ENCODE results near the gene NUP107. TPM values are rescaled to one million over a fixed set of nuclear protein-coding genes. Genes with fewer than 3 reads are reported as not detected.

Gene NUP107
- total RNA-seq, 2 experiments from 2014 or later: 106 to 126 TPM

DNA sequence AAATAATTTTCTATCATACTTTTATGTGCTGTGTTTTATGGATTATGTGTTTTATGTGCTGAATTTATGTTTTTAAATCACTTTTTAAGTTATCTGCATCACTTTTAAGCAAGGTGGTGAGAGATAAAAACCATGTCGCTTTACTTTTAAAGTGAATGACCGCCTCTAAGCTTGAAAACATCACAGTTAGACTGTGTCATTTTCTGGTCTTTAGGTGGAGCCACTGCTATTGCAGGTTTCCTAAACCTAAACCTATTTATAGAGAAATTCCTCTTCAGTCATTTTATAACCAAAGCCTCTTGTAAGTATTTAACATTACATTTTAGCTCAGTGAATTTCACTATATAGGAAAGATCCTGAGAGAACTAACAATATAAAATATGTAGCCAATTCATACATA is 100.2 kb downstream of the NUP107 start:
- 0 out of 2 replicates have a peak, but pooled peaks cover 3% of the 10 kb centered on the region for H3K36me3 ChIP-seq (ENCODE audit: insufficient read depth, low read length)
- intact Hi-C loops (cut with micrococcal nuclease; ENCODE audit: unreplicated experiment): loop anchor here (2.0 kb wide), 1 partner anchor 14 kb away; no protein-coding TSS in a partner anchor
- no peaks in the 10 kb centered on the region for H4K20me1 ChIP-seq (ENCODE audit: insufficient read depth, low read length)
- CTCF ChIA-PET (ENCODE audit: unreplicated experiment): no interaction called here
- peak overlapping the region; percentile 7 for H3K4me3 ChIP-seq (ENCODE audit: low read depth, low read length, poor library complexity, severe bottlenecking)
- no peaks in the 10 kb centered on the region for H3K9me2 ChIP-seq (ENCODE audit: insufficient read depth, low read length)
- DNase-seq (ENCODE audit: low spot score): no peak
- no peaks in the 10 kb centered on the region for H3K9me3 ChIP-seq (ENCODE audit: low read length)
- peaks cover 78% of the 10 kb centered on the region for H3K4me1 ChIP-seq (ENCODE audit: insufficient read depth, low read length, poor library complexity, severe bottlenecking)
- H3K4me2 ChIP-seq (ENCODE audit: low read length): peak overlapping the region; percentile 52
- BruUV-seq (replicated peaks): no TSS peak
- POLR2A ChIA-PET: interaction anchor here (0.7 to 5.2 kb wide), 8 partner anchors 10 to 115 kb away, joined by 3 to 31 read pairs (median 6); partner anchors contain the start of gene MDM2
- peak; percentile 65 for TF ChIP-seq CTCF (conservative IDR thresholded peaks at IDR 0.05; ENCODE audit: low read length)
- no peak for TF ChIP-seq EZH2phosphoT487 (IDR thresholded peaks at IDR 0.05; ENCODE audit: borderline replicate concordance, low read depth, low read length)
- no peaks in the 10 kb centered on the region for H3K79me2 ChIP-seq (ENCODE audit: insufficient read depth, low read depth, low read length)
- peak overlapping the region; percentile 65; the same call in 1 of the 2 replicates for H2AFZ ChIP-seq (ENCODE audit: low read length)
- H3K27ac ChIP-seq (ENCODE audit: low read depth, low read length, poor library complexity, severe bottlenecking): peak overlapping the region; percentile 77

DNA sequence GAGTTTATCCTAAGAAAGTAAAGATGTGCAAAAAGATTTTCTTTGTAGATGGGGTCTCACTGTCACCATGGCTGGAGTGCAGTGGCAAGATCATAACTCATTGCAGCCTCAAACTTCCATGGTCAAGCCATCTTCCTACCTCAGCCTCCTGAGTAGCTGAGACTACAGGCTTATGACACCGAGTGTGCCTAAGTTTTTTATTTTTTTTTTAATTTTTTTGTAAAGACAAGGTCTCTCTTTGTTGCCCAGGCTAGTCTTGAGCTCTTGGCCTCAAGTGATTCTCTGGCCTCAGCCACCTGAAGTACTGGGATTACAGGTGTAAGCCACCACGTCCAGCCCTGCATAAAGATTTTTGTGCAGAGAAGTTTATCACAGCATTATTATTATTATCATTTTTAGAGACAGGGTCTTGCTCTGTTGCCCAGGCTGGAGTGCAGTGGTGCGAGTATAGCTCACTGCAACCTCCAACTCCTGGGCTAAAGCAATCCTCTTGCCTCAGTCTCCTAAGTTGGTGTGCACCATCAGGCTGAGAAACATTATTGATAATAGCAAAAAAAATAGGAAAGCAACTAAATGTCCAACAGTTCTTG is 101.9 kb downstream of the NUP107 start:
- no TSS peak for BruUV-seq (replicated peaks)

More for the DNA sequence above, 101.9 kb downstream of the NUP107 start:
- Histone ChIP-seq H3K9me3 (ENCODE audit: low read length) (no peaks in the 10 kb centered on the region), H3K27ac (ENCODE audit: low read depth, low read length, poor library complexity, severe bottlenecking) (peak overlapping the region; percentile 77), H3K79me2 (ENCODE audit: insufficient read depth, low read depth, low read length) (no peaks in the 10 kb centered on the region), H4K20me1 (ENCODE audit: insufficient read depth, low read length) (no peaks in the 10 kb centered on the region), H3K4me1 (ENCODE audit: insufficient read depth, low read length, poor library complexity, severe bottlenecking) (peaks cover 93% of the 10 kb centered on the region), H3K4me3 (ENCODE audit: low read depth, low read length, poor library complexity, severe bottlenecking) (no peak overlapping the region), H3K9me2 (ENCODE audit: insufficient read depth, low read length) (no peaks in the 10 kb centered on the region), H3K36me3 (ENCODE audit: insufficient read depth, low read length) (0 out of 2 replicates have a peak, but pooled peaks cover 1% of the 10 kb centered on the region), H2AFZ (ENCODE audit: low read length) (no peak overlapping the region; the same call in 1 of the 2 replicates), H3K4me2 (ENCODE audit: low read length) (0 out of 2 replicates have a peak overlapping the region, but pooled peaks have one; percentile 3)
- TF ChIP-seq CTCF (conservative IDR thresholded peaks at IDR 0.05; ENCODE audit: low read length) (no peak), EZH2phosphoT487 (IDR thresholded peaks at IDR 0.05; ENCODE audit: borderline replicate concordance, low read depth, low read length) (no peak)
- intact Hi-C loops (cut with micrococcal nuclease; ENCODE audit: unreplicated experiment): no loop called here
- ChIA-PET CTCF (ENCODE audit: unreplicated experiment) (no interaction called here), POLR2A (interaction anchor here (0.6 to 5.2 kb wide), 6 partner anchors 11 to 1423 kb away, joined by 3 to 31 read pairs (median 16); partner anchors contain the start of gene MDM2)
- DNase-seq (ENCODE audit: low spot score): no peak

Measured in OCI-LY7 (cell line).